Measurements from ENCODE around the gene TUBGCP3. TPM values are rescaled to one million over a fixed set of nuclear protein-coding genes. Genes with fewer than 3 reads are reported as not detected.
"Not testable (repeated sequence)": the region's sequence is repeated elsewhere in the genome, so short reads cannot be mapped to it uniquely, and the experiment has no call there.

Gene TUBGCP3
- total RNA-seq, 2 donors from 2014 or later: 31.0 to 32.9 TPM

DNA sequence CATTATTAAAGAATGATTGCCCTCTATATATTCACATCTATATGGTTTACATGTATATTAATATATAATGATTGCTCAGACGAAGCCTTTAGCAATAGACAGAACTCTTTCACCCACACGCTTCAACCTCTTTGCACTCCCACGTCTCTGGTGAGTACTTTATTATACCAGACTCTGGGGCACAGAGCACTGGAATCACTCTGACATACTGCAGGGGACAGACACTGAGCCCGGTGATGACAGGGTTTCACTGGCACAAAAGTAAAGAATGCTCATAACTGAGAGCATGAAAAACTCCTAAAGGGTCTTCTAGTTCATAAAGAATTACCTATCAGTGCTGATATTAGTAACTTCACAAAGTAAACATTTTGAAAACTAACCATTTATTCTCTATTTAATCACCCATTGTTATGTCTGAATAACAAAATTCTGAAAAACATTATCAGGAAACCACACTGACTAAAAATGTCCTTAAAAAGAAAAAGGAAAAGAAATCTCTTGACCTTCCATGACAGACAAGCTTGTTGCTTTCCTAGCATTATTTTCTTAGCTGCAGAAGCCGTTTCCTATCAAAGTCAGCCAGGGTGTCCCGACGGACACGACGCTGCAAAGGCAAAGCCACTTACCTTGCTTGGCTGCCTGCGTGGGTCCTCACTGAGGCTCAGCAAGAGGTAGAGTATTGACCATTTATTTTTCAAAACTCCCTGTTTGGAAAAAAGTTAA lies 29.1 kb downstream of the TUBGCP3 start:
- DNase-seq (ENCODE audit: low spot score): no peak
- peaks cover 34% of the 10 kb centered on the region for H3K36me3 ChIP-seq
- ATAC-seq (ENCODE audit: insufficient number of reproducible peaks, low FRiP score, low read depth): no peak

DNA sequence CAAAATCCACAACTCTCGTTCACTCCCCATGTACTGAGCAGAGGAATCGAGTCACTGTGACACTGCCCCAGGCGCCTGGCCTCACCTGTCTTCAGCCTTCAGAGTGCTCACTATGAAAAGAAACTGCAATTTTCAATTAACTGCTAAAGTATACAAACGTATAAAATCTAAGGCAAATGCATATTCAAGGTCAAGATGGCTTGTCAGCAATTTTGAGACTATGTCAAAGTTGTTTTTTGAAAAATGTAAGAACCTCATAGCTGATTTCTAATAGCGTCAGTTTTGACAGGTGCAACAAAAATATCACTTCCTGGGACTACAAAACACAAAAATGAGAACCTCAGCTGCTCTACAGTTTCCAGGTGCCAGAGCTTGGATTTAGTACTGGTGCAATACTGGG lies 31.4 kb downstream of the TUBGCP3 start:
- no peaks in the 10 kb centered on the region for H3K4me1 ChIP-seq (ENCODE audit: control insufficient read depth in 1 of 2, low read depth in 2 of 2)
- no peaks in the 10 kb centered on the region for H3K27me3 ChIP-seq (replicated peaks; ENCODE audit: insufficient read depth)
- ATAC-seq (ENCODE audit: insufficient number of reproducible peaks, low FRiP score, low read depth): no peak
- no peaks in the 10 kb centered on the region for H3K9me3 ChIP-seq
- H3K4me3 ChIP-seq: no peak overlapping the region
- TF ChIP-seq, protein P1, sequence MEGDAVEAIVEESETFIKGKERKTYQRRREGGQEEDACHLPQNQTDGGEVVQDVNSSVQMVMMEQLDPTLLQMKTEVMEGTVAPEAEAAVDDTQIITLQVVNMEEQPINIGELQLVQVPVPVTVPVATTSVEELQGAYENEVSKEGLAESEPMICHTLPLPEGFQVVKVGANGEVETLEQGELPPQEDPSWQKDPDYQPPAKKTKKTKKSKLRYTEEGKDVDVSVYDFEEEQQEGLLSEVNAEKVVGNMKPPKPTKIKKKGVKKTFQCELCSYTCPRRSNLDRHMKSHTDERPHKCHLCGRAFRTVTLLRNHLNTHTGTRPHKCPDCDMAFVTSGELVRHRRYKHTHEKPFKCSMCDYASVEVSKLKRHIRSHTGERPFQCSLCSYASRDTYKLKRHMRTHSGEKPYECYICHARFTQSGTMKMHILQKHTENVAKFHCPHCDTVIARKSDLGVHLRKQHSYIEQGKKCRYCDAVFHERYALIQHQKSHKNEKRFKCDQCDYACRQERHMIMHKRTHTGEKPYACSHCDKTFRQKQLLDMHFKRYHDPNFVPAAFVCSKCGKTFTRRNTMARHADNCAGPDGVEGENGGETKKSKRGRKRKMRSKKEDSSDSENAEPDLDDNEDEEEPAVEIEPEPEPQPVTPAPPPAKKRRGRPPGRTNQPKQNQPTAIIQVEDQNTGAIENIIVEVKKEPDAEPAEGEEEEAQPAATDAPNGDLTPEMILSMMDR (IDR thresholded peaks at IDR 0.05): no peak
- no peak for DNase-seq (ENCODE audit: low spot score)
- H3K36me3 ChIP-seq: peaks cover 49% of the 10 kb centered on the region
- no peak overlapping the region for H3K27ac ChIP-seq

More for the DNA sequence above, 29.1 kb downstream of the TUBGCP3 start:
- H3K4me1 ChIP-seq (ENCODE audit: control insufficient read depth in 1 of 2, low read depth in 2 of 2): no peaks in the 10 kb centered on the region
- no peak overlapping the region for H3K27ac ChIP-seq
- no peak overlapping the region for H3K4me3 ChIP-seq
- no peaks in the 10 kb centered on the region for H3K27me3 ChIP-seq (replicated peaks; ENCODE audit: insufficient read depth)
- no peaks in the 10 kb centered on the region for H3K9me3 ChIP-seq
- TF ChIP-seq, protein P1 (IDR thresholded peaks at IDR 0.05): no peak

DNA sequence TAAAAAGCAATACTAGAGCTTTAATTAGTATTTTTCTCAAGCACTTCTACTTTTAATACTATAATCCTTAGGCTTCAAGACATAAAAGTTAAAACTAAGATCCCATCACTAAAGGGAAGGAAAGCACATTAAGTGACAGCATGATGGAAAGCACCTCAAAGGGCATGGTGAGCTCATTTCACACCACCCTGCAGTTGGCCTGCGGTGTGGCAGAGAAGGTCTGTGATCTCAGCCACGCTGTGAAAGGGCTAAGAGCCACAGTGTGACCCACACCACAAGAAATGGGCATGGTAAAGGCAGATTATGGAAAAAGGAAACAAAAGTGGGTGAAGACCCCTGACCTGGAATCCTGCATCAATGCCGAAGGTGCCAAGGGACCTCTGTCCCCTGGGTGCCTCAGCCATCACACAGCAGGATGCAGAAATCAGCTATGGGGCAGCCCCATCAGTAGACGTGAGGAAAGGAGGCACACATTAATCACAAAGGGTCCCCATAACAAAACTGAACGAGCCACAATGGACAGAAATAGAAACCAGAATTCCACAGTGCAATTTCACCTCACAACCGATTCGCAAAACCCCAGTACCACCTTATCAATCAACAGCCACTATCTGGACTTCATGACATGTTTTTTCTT lies 33.6 kb downstream of the TUBGCP3 start:
- peaks cover 57% of the 10 kb centered on the region for H3K36me3 ChIP-seq
- no peak overlapping the region for H3K4me3 ChIP-seq
- H3K4me1 ChIP-seq (ENCODE audit: control insufficient read depth in 1 of 2, low read depth in 2 of 2): no peaks in the 10 kb centered on the region
- TF ChIP-seq, protein P1 (IDR thresholded peaks at IDR 0.05): no peak
- ATAC-seq (ENCODE audit: insufficient number of reproducible peaks, low FRiP score, low read depth) (no peak), DNase-seq (ENCODE audit: low spot score) (no peak)
- H3K27me3 ChIP-seq (replicated peaks; ENCODE audit: insufficient read depth): no peaks in the 10 kb centered on the region
- H3K27ac ChIP-seq: no peak overlapping the region
- no peaks in the 10 kb centered on the region for H3K9me3 ChIP-seq

DNA sequence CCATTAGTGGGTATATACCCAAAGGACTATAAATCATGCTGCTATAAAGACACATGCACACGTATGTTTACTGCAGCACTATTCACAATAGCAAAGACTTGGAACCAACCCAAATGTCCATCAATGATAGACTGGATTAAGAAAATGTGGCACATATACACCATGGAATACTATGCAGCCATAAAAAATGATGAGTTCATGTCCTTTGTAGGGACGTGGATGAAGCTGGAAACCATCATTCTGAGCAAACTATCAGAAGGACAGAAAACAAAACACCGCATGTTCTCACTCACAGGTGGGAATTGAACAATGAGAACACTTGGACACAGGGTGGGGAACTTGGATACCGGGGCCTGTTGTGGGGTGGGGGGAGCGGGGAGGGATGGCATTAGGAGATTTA lies 39.0 kb downstream of the TUBGCP3 start:
- not testable (repeated sequence) for H3K4me1 ChIP-seq (ENCODE audit: control insufficient read depth in 1 of 2, low read depth in 2 of 2); H3K4me3 ChIP-seq; DNase-seq (ENCODE audit: low spot score); H3K27me3 ChIP-seq (replicated peaks; ENCODE audit: insufficient read depth); H3K27ac ChIP-seq; H3K9me3 ChIP-seq; ATAC-seq (ENCODE audit: insufficient number of reproducible peaks, low FRiP score, low read depth)
- peaks cover 57% of the 10 kb centered on the region for H3K36me3 ChIP-seq

DNA sequence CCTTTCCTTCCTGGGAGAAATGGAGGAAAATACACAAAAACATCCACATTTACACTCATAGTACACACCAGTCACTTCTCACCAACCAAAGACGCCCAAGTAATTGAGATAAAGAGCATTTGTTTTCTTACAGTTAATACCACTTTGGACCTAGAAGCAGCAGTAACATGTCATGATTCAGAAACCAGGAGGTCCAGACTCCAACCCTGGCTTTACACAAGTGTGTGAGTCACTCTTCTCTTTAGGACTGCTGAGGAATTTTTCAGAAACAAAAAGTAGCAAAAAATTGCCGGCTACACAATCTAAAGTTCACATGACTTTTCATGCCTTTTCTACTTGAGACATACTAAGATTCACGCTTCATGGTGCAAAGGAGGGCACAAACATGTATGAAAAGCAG lies 42.1 kb downstream of the TUBGCP3 start:
- Histone ChIP-seq H3K27ac (no peak overlapping the region), H3K27me3 (replicated peaks; ENCODE audit: insufficient read depth) (no peaks in the 10 kb centered on the region), H3K4me1 (ENCODE audit: control insufficient read depth in 1 of 2, low read depth in 2 of 2) (no peaks in the 10 kb centered on the region), H3K4me3 (no peak overlapping the region), H3K9me3 (no peaks in the 10 kb centered on the region), H3K36me3 (peaks cover 33% of the 10 kb centered on the region)
- DNase-seq (ENCODE audit: low spot score): no peak
- ATAC-seq (ENCODE audit: insufficient number of reproducible peaks, low FRiP score, low read depth): no peak
- TF ChIP-seq, protein P1 (IDR thresholded peaks at IDR 0.05): no peak
